GM06990 (cell line): ENCODE measurements around the gene OGN.
A peak's percentile ranks its signal among the peaks of the same experiment; 100 is the strongest.
"Not testable (repeated sequence)": the region's sequence is repeated elsewhere in the genome, so short reads cannot be mapped to it uniquely, and the experiment has no call there.

Experiments
- DNase-seq: peaks from one replicate; pipeline ENCODE4 v3.0.0-alpha.2; 2011; ENCODE audit not compliant: insufficient read length; ENCODE audit errors: extremely low read depth
- H3K27me3 ChIP-seq: replicated peaks from 2 replicates; pipeline ENCODE4 v1.6.0; 2011; ENCODE audit warnings: low read length; ENCODE audit not compliant: control insufficient read depth, insufficient read depth
- H3K36me3 ChIP-seq: 2 replicates; pipeline ENCODE4 v1.5.1; 2011; ENCODE audit warnings: low read length; ENCODE audit not compliant: control insufficient read depth, insufficient read depth
- H3K4me3 ChIP-seq: replicated peaks from 2 replicates; pipeline ENCODE4 v1.5.1; 2011; ENCODE audit warnings: low read depth, mild to moderate bottlenecking, control low read depth, low read length
- CTCF ChIP-seq: IDR thresholded peaks from 2 replicates; pipeline ENCODE4 v1.5.1; 2011; ENCODE audit warnings: low read length, control low read depth, mild to moderate bottlenecking, inconsistent platforms; ENCODE audit not compliant: insufficient read depth, poor library complexity, severe bottlenecking

Gene OGN

GRCh38 chr9:92414566-92414965 is 10.2 kb upstream of the OGN start:
- Histone ChIP-seq H3K4me3 (no peak overlapping the region), H3K36me3 (no peaks in the 10 kb centered on the region; the same call in 1 of the 2 replicates), H3K27me3 (no peaks in the 10 kb centered on the region)
- DNase-seq: no peak
- no peak for TF ChIP-seq CTCF

- H3K36me3 ChIP-seq, H3K27me3 ChIP-seq, DNase-seq, H3K4me3 ChIP-seq: not testable (repeated sequence)
Measured at GRCh38 chr9:92411157-92411556, 6.8 kb upstream of the OGN start.

GRCh38 chr9:92408747-92409478 is 4.5 kb upstream of the OGN start:
- H3K27me3 ChIP-seq: no peaks in the 10 kb centered on the region
- H3K36me3 ChIP-seq: no peaks in the 10 kb centered on the region; the same call in 1 of the 2 replicates
- no peak for TF ChIP-seq CTCF
- H3K4me3 ChIP-seq: no peak overlapping the region
- DNase-seq: no peak

GRCh38 chr9:92407818-92408217 is 3.4 kb upstream of the OGN start:
- Histone ChIP-seq H3K27me3 (no peaks in the 10 kb centered on the region), H3K4me3 (no peak overlapping the region), H3K36me3 (no peaks in the 10 kb centered on the region; the same call in 1 of the 2 replicates)
- no peak for TF ChIP-seq CTCF
- no peak for DNase-seq

- Histone ChIP-seq H3K4me3 (no peak overlapping the region), H3K27me3 (no peaks in the 10 kb centered on the region), H3K36me3 (no peaks in the 10 kb centered on the region; the same call in 1 of the 2 replicates)
- DNase-seq: peak; percentile 12
- no peak for TF ChIP-seq CTCF
Measured at GRCh38 chr9:92406477-92406876, 2.1 kb upstream of the OGN start.

- TF ChIP-seq CTCF: no peak
- no peaks in the 10 kb centered on the region; the same call in 1 of the 2 replicates for H3K36me3 ChIP-seq
- no peaks in the 10 kb centered on the region for H3K27me3 ChIP-seq
- DNase-seq: no peak
- H3K4me3 ChIP-seq: no peak overlapping the region
Measured at GRCh38 chr9:92405818-92406217, 1.4 kb upstream of the OGN start.
